BJ (cell line): Measurements from ENCODE around the gene SHC4. TPM values are rescaled to one million over a fixed set of nuclear protein-coding genes. Genes with fewer than 3 reads are reported as not detected.
"Not testable (repeated sequence)": the region's sequence is repeated elsewhere in the genome, so short reads cannot be mapped to it uniquely, and the experiment has no call there.

ENCODE experiments used
- CTCF ChIA-PET: fragments of 350-600 bp; formaldehyde crosslinking; extraction: SDS; loops from one replicate; lab custom pipeline; 2021; ENCODE audit warnings: antibody characterized with exemption, inconsistent platforms; lab: Yijun Ruan, JAX
- POLR2A ChIA-PET: fragments of 300-600 bp; sonication (Branson Sonifier 250); formaldehyde crosslinking; extraction: SDS; loops from one replicate; lab custom pipeline; 2021; ENCODE audit warnings: antibody characterized with exemption; lab: Charles Lee
- DNase-seq: peaks from one replicate; pipeline ENCODE4 v3.0.0-alpha.2; 2011; ENCODE audit warnings: low read depth
- H3K27me3 ChIP-seq: 2 replicates; pipeline ENCODE4 v1.6.0; 2011; ENCODE audit warnings: low read length; ENCODE audit not compliant: control insufficient read depth, insufficient read depth
- H3K36me3 ChIP-seq: 2 replicates; pipeline ENCODE4 v1.5.1; 2011; ENCODE audit warnings: low read length; ENCODE audit not compliant: control insufficient read depth, insufficient read depth
- H3K4me3 ChIP-seq: 2 replicates; pipeline ENCODE4 v1.5.1; 2011; ENCODE audit warnings: low read depth, mild to moderate bottlenecking, control low read depth, low read length
- CTCF ChIP-seq: IDR thresholded peaks from 2 replicates; pipeline ENCODE4 v1.5.1; 2011; ENCODE audit warnings: low read depth, mild to moderate bottlenecking, control low read depth, inconsistent platforms, low read length, moderate library complexity; ENCODE audit not compliant: insufficient read depth
- polyA plus RNA-seq: library from polyadenylated mRNA; depleted of rRNA; stranded (reverse); fragments of >200 nt; gene quantifications from 2 replicates; pipeline ENCODE4 v1.2.3, GENCODE V29; 2011

The SHC4 gene
- polyA plus RNA-seq, 1 experiment: 0.74 TPM

GRCh38 chr15:48859426-48859825 is 104.3 kb downstream of the SHC4 start:
- no peak for TF ChIP-seq CTCF
- no peaks in the 10 kb centered on the region for H3K27me3 ChIP-seq
- CTCF ChIA-PET: interaction anchor here (0.6 to 1.9 kb wide), 10 partner anchors 18 to 563 kb away, joined by 3 to 7 read pairs (median 4); partner anchors contain the start of genes EID1 and FGF7
- H3K36me3 ChIP-seq: no peaks in the 10 kb centered on the region
- DNase-seq: no peak
- POLR2A ChIA-PET: interaction anchor here (0.5 kb wide), 1 partner anchor 281 kb away, joined by 4 read pairs; no protein-coding TSS in a partner anchor
- no peak overlapping the region for H3K4me3 ChIP-seq

- DNase-seq: no peak
- no peak for TF ChIP-seq CTCF
- Histone ChIP-seq H3K27me3 (no peaks in the 10 kb centered on the region), H3K36me3 (no peaks in the 10 kb centered on the region), H3K4me3 (no peak overlapping the region)
- ChIA-PET POLR2A (no interaction called here), CTCF (interaction anchor here (0.6 to 1.9 kb wide), 7 partner anchors 12 to 564 kb away, joined by 3 to 7 read pairs (median 6); partner anchors contain the start of gene FGF7)
Measured at GRCh38 chr15:48858401-48858800, 105.3 kb downstream of the SHC4 start.

DNA sequence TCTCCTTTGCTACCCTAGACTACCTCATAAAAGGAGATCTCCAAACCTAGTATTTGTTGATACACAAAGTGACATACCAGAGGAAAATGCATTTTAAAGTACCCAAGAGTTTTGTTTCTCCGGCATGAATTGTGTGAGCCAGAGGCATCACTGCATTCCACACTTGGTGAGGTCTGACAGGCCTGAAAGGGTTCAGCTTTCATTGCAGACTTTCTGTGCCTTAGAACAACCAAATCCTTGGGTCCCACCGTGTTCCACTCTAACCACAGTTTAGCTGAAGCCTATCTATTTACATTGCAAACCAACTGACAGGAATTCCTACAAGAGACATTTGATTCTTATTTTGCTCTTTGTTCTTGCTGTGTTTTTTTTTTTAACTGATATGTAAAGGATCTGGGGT is 106.8 kb downstream of the SHC4 start:
- Histone ChIP-seq H3K36me3 (no peaks in the 10 kb centered on the region), H3K4me3 (no peak overlapping the region), H3K27me3 (no peaks in the 10 kb centered on the region)
- CTCF ChIA-PET: interaction anchor here (0.6 to 1.6 kb wide), 3 partner anchors 500 to 1043 kb away, joined by 3 to 5 read pairs (median 3); no protein-coding TSS in a partner anchor
- DNase-seq: no peak
- POLR2A ChIA-PET: interaction anchor here (0.5 kb wide), 1 partner anchor 146 kb away, joined by 3 read pairs; no protein-coding TSS in a partner anchor
- no peak for TF ChIP-seq CTCF

GRCh38 chr15:48855501-48856440 is 107.9 kb downstream of the SHC4 start:
- H3K4me3 ChIP-seq: no peak overlapping the region
- no peak for DNase-seq
- no peaks in the 10 kb centered on the region for H3K36me3 ChIP-seq
- H3K27me3 ChIP-seq: no peaks in the 10 kb centered on the region
- CTCF ChIA-PET: interaction anchor here (0.6 to 2.3 kb wide), 11 partner anchors 9 to 518 kb away, joined by 3 to 8 read pairs (median 4); partner anchors contain the start of gene CEP152
- POLR2A ChIA-PET: no interaction called here
- peak; percentile 65 for TF ChIP-seq CTCF

DNA sequence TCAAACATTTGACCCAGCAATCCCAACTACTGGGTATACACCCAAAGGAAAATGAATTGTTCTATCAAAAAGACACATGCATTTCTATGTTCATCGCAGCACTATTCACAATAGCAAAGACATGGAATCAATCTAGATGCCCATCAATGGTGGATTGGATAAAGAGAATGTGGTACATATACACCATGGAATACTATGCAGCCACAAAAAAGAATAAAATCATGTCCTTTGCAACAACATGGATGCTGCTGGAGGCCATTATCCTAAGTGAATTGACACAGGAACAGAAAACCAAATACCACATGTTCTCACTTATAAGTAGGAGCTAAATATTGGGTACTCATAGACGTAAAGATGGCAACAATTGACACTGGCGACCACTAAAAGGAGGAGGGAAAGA is 109.3 kb downstream of the SHC4 start:
- H3K36me3 ChIP-seq, POLR2A ChIA-PET: not testable (repeated sequence)
- CTCF ChIA-PET: interaction anchor here (2.3 kb wide), 1 partner anchor 44 kb away, joined by 8 read pairs; the partner anchor contains the start of gene CEP152

More for the DNA sequence above, 109.3 kb downstream of the SHC4 start:
- H3K27me3 ChIP-seq, DNase-seq, H3K4me3 ChIP-seq: not testable (repeated sequence)
